GM12873 (cell line): ENCODE data around the gene ZBBX.

Experiments
- CTCF ChIP-seq: IDR thresholded peaks from 2 replicates; pipeline ENCODE4 v1.5.1; 2012; ENCODE audit warnings: low read depth, mild to moderate bottlenecking, moderate library complexity, low read length, control low read depth; ENCODE audit not compliant: insufficient read depth; ENCODE audit errors: missing control alignments

ZBBX gene

DNA sequence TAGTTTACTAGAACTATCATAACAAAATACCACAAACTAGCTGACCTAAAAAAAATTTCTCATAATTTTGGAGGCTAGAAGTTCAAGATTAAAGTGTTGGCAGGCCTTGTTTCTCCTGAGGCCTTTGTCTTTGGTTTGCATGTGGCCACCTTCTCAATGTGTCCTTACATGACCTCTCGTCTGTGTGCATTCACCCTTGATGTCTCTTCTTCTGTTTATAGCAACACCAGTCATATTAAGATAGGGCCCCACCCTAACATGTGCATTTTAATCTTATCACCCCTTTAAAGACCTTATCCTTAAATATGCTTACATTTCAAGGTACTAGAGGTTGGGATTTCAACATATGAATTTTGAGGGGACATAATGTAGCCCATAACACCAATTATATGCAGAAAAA, 177.0 kb downstream of the ZBBX start:
- no peak for TF ChIP-seq CTCF

DNA sequence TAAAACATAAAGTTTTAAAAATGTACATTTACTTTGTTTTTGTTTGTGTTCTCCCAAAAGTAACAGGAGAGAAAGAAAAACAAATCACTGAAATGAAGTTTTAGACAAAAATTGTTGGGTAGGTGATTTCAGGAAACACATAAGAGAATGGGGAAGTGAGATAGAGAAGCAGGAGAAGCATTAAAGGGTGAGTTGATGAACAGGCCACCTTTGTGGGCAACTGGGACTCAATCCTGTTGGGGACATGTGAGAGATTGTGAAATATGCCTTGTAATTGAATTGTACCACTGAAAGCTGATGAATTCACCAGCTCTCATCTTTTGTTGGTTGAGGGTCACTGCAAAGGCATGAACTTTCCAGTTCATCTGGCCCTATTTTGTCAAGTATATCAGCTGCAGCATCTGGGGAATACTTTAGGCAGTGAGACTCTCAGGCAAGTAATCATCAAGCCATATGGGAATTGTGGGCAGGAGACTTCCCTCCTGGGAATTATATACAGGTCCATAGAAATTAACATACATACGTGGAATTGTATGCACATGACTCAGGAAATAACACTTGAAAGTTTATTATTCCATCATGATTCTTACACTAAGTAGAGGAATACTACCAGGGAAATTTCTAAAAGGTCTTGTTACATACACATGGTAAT, 181.0 kb downstream of the ZBBX start:
- no peak for TF ChIP-seq CTCF
